ENCODE measurements around the gene PACSIN2.
"Not testable (repeated sequence)": the region's sequence is repeated elsewhere in the genome, so short reads cannot be mapped to it uniquely, and the experiment has no call there.

The PACSIN2 gene

DNA sequence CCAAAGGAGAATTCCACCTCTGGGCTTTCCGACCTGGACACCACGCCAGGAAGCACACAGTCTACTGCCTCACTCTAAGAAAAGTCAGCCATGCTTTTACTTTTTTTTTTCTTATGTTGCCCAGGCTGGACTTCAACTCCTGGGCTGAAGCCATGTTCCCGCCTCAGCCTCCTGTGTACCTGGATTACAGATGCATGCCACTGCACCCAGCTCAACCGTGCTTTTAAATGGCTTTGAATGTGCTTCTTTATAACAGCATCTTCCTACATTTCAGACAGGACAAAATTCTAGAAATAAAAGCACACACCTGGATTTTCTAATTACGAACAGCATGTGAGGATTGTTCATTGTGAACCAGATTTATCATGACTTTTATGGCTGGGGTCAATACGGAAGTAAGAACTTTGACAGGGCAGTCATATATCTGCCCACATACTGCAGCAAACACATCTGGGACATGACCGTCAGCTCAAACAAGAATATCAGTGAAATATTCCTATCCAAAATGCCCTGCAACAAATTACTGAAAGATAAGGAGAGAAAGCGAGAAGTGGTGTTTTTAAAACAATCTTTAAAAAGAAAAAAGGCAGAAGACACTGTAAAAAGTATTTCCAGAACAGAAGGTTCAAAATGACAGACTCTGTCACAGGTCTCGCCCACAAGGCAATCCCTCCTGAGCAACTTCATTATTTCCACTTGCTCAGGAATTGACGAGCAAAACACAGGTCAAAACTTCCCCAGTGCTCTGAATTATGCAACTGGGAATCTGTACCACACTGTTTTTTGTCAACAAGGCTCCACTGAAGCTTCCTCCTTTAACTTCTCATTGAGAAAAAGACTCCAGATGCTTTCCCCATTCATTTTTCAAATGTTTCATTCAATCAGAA, 42.1 kb downstream of the PACSIN2 start:
- H3K4me1 ChIP-seq (ENCODE audit: insufficient read depth, low read length), result no peaks in the 10 kb centered on the region

DNA sequence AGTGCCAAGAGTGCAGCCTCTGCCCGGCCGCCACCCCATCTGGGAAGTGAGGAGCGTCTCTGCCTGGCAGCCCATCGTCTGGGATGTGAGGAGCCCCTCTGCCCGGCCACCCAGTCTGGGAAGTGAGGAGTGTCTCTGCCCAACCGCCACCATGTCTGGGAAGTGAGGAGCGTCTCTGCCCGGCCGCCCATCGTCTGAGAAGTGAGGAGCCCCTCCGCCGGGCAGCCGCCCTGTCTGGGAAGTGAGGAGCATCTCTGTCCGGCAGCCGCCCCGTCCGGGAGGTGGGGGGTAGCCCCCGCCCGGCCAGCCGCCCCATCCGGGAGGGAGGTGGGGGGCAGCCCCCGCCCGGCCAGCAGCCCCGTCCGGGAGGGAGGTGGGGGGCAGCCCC, 43.5 kb downstream of the PACSIN2 start:
- DNase-seq, result peak; percentile 10
- not testable (repeated sequence) for H3K4me1 ChIP-seq (ENCODE audit: insufficient read depth, low read length); H3K36me3 ChIP-seq (ENCODE audit: insufficient read depth, low read length); H3K9me3 ChIP-seq (ENCODE audit: insufficient read depth, low read length, severe bottlenecking); H3K4me3 ChIP-seq (ENCODE audit: low read depth in 1 of 2, low read length in 2 of 2); H3K27me3 ChIP-seq (ENCODE audit: insufficient read depth, low read length, poor library complexity); H3K9ac ChIP-seq (ENCODE audit: low read depth, low read length); H3K4me2 ChIP-seq (ENCODE audit: insufficient read depth, low read length); H2AFZ ChIP-seq (ENCODE audit: low read depth, low read length); ATAC-seq (ENCODE audit: insufficient read depth, low read depth); H3K27ac ChIP-seq (ENCODE audit: low read length)
- peaks cover 77% of the 10 kb centered on the region for H3K79me2 ChIP-seq (ENCODE audit: insufficient read depth, low read length)
- H4K20me1 ChIP-seq (ENCODE audit: insufficient read depth, low read length), result peaks cover 34% of the 10 kb centered on the region

More for the DNA sequence above, 42.1 kb downstream of the PACSIN2 start:
- H3K36me3 ChIP-seq (ENCODE audit: insufficient read depth, low read length), result 0 out of 2 replicates have a peak, but pooled peaks cover 3% of the 10 kb centered on the region
- H3K4me3 ChIP-seq (ENCODE audit: low read depth in 1 of 2, low read length in 2 of 2), result no peak overlapping the region
- peaks cover 38% of the 10 kb centered on the region for H4K20me1 ChIP-seq (ENCODE audit: insufficient read depth, low read length)
- H3K4me2 ChIP-seq (ENCODE audit: insufficient read depth, low read length), result no peak overlapping the region
- H3K27ac ChIP-seq (ENCODE audit: low read length), result no peak overlapping the region
- H3K9me3 ChIP-seq (ENCODE audit: insufficient read depth, low read length, severe bottlenecking), result no peaks in the 10 kb centered on the region
- no peak overlapping the region for H2AFZ ChIP-seq (ENCODE audit: low read depth, low read length)
- H3K27me3 ChIP-seq (ENCODE audit: insufficient read depth, low read length, poor library complexity), result no peaks in the 10 kb centered on the region
- H3K79me2 ChIP-seq (ENCODE audit: insufficient read depth, low read length), result peaks cover 80% of the 10 kb centered on the region
- TF ChIP-seq, protein P1, sequence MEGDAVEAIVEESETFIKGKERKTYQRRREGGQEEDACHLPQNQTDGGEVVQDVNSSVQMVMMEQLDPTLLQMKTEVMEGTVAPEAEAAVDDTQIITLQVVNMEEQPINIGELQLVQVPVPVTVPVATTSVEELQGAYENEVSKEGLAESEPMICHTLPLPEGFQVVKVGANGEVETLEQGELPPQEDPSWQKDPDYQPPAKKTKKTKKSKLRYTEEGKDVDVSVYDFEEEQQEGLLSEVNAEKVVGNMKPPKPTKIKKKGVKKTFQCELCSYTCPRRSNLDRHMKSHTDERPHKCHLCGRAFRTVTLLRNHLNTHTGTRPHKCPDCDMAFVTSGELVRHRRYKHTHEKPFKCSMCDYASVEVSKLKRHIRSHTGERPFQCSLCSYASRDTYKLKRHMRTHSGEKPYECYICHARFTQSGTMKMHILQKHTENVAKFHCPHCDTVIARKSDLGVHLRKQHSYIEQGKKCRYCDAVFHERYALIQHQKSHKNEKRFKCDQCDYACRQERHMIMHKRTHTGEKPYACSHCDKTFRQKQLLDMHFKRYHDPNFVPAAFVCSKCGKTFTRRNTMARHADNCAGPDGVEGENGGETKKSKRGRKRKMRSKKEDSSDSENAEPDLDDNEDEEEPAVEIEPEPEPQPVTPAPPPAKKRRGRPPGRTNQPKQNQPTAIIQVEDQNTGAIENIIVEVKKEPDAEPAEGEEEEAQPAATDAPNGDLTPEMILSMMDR (IDR thresholded peaks at IDR 0.05; ENCODE audit: borderline replicate concordance, extremely low read depth, low read length, poor library complexity, severe bottlenecking), result no peak
- TF ChIP-seq EZH2 (IDR thresholded peaks at IDR 0.05; ENCODE audit: borderline replicate concordance, low read depth, low read length, severe bottlenecking), result no peak
- no peak overlapping the region for H3K9ac ChIP-seq (ENCODE audit: low read depth, low read length)
- ATAC-seq (ENCODE audit: insufficient read depth, low read depth) (no peak), DNase-seq (no peak)

GRCh38 chr22:42970029-42970428, 44.9 kb downstream of the PACSIN2 start:
- H2AFZ ChIP-seq (ENCODE audit: low read depth, low read length), result no peak overlapping the region
- no peak overlapping the region for H3K27ac ChIP-seq (ENCODE audit: low read length)
- DNase-seq (no peak), ATAC-seq (ENCODE audit: insufficient read depth, low read depth) (no peak)
- H4K20me1 ChIP-seq (ENCODE audit: insufficient read depth, low read length), result peaks cover 34% of the 10 kb centered on the region
- no peak overlapping the region for H3K4me3 ChIP-seq (ENCODE audit: low read depth in 1 of 2, low read length in 2 of 2)
- no peak for TF ChIP-seq EZH2 (IDR thresholded peaks at IDR 0.05; ENCODE audit: borderline replicate concordance, low read depth, low read length, severe bottlenecking)
- TF ChIP-seq, protein P1 (IDR thresholded peaks at IDR 0.05; ENCODE audit: borderline replicate concordance, extremely low read depth, low read length, poor library complexity, severe bottlenecking), result no peak
- 0 out of 2 replicates have a peak, but pooled peaks cover 3% of the 10 kb centered on the region for H3K36me3 ChIP-seq (ENCODE audit: insufficient read depth, low read length)
- H3K4me1 ChIP-seq (ENCODE audit: insufficient read depth, low read length), result peaks cover 6% of the 10 kb centered on the region
- H3K4me2 ChIP-seq (ENCODE audit: insufficient read depth, low read length), result no peak overlapping the region
- no peaks in the 10 kb centered on the region for H3K9me3 ChIP-seq (ENCODE audit: insufficient read depth, low read length, severe bottlenecking)
- no peaks in the 10 kb centered on the region for H3K27me3 ChIP-seq (ENCODE audit: insufficient read depth, low read length, poor library complexity)
- H3K79me2 ChIP-seq (ENCODE audit: insufficient read depth, low read length), result peaks cover 72% of the 10 kb centered on the region
- H3K9ac ChIP-seq (ENCODE audit: low read depth, low read length), result no peak overlapping the region

GRCh38 chr22:42969348-42969975, 45.5 kb downstream of the PACSIN2 start:
- Histone ChIP-seq H3K4me3 (ENCODE audit: low read depth in 1 of 2, low read length in 2 of 2) (no peak overlapping the region), H4K20me1 (ENCODE audit: insufficient read depth, low read length) (peaks cover 39% of the 10 kb centered on the region), H3K9me3 (ENCODE audit: insufficient read depth, low read length, severe bottlenecking) (no peaks in the 10 kb centered on the region), H3K9ac (ENCODE audit: low read depth, low read length) (no peak overlapping the region), H3K79me2 (ENCODE audit: insufficient read depth, low read length) (peaks cover 72% of the 10 kb centered on the region), H3K36me3 (ENCODE audit: insufficient read depth, low read length) (0 out of 2 replicates have a peak, but pooled peaks cover 3% of the 10 kb centered on the region), H3K4me1 (ENCODE audit: insufficient read depth, low read length) (peaks cover 9% of the 10 kb centered on the region), H2AFZ (ENCODE audit: low read depth, low read length) (no peak overlapping the region), H3K4me2 (ENCODE audit: insufficient read depth, low read length) (no peak overlapping the region), H3K27me3 (ENCODE audit: insufficient read depth, low read length, poor library complexity) (no peaks in the 10 kb centered on the region), H3K27ac (ENCODE audit: low read length) (no peak overlapping the region)
- DNase-seq (no peak), ATAC-seq (ENCODE audit: insufficient read depth, low read depth) (no peak)
- no peak for TF ChIP-seq EZH2 (IDR thresholded peaks at IDR 0.05; ENCODE audit: borderline replicate concordance, low read depth, low read length, severe bottlenecking)
- TF ChIP-seq, protein P1 (IDR thresholded peaks at IDR 0.05; ENCODE audit: borderline replicate concordance, extremely low read depth, low read length, poor library complexity, severe bottlenecking), result no peak
